NCI-H2196 (cell line): Measurements from ENCODE around the gene DMRTA2.

Experiments
- DNase-seq: peaks from one replicate; lab custom pipeline; 2025; ENCODE audit not compliant: unreplicated experiment; lab: John Stamatoyannopoulos, UW

The DMRTA2 gene

DNA sequence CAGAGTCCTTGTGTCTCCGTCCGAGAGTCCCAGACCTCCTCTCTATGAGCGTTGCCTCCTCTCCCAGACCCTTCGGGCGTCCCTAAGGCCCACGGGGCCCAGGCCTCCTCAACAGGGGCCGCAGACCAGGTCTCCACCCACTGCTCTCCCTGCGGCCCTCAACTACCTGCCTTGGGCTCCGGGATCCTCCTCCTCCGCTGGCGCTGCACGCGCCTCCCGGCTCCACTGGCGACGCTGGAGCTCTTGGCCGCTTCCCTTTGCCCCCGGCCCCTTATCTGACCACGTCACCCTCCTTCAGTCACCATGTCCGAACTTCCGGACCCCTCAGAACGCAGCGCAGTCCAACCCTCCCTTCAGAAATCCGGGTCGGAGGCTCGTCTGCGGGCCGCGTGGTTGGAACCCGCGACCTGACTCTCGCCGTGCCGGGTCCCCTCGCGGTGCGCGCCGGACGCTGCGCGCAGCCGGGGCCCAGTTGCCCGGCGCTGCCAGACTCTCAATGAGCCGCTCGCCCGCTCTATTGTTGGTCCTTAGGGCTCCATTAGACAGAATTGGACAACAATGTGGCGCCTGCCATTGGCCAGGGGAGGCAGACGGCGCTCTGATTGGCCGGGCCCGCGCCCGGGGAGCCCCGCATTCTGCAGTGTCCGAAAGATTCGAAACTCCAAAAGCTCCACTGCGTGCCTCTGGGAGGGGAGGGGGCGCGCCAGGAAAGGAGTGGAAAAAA is at the start of gene DMRTA2:
TSS of gene DMRTA2 (minus strand) at position 498 of the 724 bp plus-strand sequence. CDS start 1,907 bp downstream, outside the sequence.
- DNase-seq: peak; percentile 71

DNA sequence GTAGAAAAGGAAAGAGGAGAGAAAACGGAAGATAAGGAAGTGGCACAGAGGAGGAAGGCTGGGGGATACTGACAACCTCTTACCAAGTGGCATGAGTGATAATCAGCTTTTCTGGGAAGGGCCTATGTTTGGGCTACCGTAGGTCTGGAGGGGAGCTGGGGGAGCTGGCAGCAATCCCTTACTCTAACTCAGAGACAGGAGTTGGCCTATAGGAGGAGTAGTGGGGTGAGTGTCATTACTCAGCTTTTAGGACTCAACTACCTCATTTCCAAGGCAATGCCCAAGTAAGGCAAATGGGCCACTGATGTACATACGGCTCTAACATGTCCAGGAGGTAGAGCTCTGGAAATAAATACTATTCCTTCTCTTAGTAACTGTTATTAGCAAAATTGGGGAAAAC is 48.7 kb upstream of the DMRTA2 start:
- no peak for DNase-seq

DNA sequence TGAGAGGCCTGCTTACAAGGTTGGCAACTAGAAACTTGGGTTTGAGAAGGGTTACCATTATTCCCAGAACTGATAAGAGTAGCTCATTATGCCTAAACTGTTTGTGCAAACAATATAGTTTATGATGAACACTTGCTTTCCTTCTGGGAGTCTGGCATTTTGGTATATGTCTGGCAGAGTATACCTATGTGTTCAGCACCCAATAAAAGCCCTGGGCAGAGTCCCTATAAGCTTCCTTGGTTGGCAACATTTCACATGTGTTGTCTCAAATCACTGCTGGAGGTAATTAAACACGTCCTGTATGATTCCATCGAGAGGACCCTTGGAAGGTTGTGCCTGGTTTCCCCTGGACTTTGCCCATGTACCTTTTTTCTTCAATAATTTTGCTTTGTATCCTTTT is 39.7 kb upstream of the DMRTA2 start:
- DNase-seq: no peak

DNA sequence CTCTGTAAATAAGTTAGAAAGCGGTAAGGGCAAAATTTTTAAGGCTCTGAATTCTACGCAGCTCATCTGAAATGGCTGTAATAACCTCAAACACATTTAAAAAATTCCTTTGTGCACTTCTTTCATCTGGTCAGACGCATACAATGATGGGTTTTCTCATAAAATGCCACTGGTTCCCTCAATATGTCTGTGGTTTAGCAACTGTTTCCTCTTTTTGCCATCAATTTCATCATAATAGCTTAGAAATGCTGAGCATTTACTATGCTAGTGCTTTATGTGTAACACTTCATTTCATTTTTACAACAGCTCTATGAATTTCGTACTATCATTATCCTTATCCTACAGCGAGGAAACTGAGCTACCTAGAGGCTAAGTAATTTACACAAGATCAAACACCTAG is 35.3 kb upstream of the DMRTA2 start:
- no peak for DNase-seq

DNA sequence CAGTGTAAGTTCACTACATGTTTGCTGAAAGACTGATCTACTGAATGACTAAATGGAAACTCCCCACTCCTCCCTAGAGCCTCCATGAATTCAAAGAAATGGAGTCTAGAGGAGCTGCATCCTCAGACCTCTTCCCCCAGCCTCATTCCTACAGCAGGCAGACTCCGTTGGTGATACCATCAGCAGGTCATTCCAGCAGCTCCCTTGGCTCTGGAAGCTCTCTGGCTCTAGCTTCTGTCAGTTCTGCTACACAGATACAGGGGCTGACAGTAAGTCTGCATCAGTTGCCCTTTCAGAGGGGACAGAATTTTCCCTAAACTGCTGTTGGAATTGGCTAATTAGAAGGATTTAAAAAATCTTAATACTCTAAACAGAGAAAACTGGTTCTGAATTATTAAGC is 31.7 kb upstream of the DMRTA2 start:
- no peak for DNase-seq

DNA sequence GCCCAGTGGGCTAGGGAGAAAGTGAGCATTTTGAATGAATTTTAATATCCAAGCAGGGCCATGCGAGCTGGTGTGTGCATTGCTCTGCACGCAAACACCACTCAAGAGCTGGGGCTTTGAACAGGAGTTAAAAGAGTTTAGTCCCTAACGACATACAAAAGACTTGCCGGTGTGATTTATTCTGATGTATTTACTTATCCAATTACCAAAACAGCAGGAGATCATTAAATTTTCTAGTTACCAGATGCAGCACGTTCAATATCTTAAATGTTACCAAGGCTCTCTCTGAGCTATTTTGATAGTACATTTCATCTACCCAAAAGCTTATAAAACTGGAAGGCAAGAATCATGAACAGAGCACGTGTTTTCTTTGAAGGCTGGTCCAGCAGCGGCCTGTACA is 30.0 kb upstream of the DMRTA2 start:
- no peak for DNase-seq

DNA sequence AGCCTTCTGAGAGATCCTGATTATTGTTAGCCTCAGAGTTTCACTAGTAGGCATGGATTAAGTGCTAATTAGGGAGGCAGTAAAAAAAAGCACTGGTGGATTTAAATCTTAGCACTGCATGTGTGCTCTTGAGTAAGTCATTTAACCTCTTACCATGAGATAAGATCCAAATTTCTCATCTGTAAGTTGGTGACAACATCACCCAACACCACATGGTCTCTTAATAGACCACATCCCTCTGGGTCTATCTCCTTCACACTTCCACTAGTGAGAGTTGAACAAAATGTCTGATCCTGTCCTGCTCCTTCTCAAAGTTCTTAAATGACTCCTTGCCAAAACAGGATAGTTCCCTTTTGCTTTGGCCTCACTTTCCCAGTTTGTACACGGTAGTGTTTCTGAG is 29.5 kb upstream of the DMRTA2 start:
- DNase-seq: no peak

DNA sequence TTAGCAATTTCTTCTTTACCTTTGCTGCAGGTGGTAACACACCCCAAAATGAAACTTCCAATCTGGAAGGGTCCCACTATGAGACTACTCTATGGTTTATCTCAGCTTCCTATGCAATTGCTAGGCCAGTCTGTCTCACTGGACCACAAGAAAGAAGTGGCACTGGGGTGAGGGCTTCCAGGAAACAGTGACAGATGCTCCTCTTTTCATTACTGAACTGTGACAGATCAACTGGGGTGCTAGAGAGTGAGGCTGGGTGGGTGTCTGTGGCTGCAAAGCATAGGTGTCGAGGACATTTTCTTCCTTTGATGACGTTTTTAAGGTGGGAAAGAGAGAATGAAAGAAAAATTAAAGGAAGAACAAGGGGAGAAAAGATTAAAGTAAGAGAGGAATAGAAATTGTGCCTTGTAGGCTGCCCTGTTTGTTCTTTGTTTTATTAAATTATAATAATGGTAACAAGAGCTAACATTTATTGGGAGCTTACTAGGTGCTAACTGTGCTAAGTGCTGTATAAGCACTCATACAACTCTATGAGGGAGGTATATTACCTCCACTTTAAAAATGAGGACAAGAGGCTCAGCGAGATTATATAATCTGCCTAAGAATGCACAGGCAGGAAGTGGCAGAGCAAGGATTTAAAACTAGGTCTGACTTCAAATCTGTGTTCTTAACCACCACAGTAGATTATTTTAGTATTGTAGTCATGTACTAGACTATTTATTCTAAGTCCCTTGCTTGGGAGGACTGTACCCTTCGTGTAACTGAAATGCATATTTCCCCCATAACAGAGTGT is 27.8 kb upstream of the DMRTA2 start:
- no peak for DNase-seq

DNA sequence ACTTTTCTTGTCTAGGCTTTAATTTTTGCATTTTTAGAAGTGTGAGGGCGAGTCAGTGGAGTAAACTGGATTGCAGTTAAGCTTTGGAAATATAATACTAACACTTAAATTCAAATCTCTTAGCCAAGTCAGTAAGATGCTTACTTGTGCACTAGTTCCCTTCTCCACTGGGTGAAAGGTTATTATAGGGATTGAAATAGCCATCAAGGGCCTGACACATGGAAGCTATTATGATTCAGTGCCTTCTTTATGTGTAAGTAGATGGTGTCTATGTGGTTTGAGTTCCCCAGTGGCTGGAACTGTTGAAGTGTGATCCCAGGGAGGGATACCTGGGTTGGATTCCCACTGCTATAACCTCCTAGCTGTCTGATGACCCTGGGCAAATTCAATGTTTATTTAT is 24.7 kb upstream of the DMRTA2 start:
- DNase-seq: no peak

DNA sequence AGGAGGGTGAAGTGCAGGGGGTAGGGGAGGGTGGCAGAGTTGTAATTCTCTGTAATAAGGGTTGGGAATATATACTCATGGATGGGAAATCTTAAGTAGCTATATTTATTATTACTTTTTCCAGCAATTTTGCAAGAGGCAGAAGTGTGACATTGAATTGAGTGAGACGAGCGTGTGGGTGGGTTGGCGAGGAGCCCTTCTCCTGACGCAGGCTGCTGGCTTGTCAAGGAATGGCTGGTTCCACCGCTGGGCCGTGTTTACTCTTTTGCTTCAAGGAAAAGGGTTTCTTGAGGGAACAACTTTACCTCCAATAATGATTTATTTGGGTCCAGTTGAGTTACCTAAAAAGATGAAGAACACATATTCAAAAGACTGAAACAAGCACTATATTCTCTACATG is 17.9 kb upstream of the DMRTA2 start:
- DNase-seq: no peak

DNA sequence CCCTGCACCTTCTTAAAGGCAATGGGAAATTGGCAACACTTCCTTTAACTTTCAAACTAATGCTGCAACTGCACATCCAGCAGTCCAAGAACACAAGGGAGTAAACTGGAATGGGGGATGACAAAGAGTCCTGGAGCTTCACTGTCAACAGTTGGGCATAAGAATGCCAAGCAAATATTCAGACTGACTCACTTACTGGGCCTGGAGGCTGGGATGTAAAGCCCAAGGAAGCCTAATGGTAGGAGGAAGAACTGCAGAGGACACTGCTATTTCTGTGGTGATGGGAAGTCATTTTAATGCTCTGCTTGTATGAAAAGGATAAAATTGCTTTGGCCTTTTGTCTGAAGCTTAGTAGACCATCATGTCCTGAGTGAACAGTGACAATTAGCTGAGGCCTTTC is 15.7 kb upstream of the DMRTA2 start:
- DNase-seq: no peak

DNA sequence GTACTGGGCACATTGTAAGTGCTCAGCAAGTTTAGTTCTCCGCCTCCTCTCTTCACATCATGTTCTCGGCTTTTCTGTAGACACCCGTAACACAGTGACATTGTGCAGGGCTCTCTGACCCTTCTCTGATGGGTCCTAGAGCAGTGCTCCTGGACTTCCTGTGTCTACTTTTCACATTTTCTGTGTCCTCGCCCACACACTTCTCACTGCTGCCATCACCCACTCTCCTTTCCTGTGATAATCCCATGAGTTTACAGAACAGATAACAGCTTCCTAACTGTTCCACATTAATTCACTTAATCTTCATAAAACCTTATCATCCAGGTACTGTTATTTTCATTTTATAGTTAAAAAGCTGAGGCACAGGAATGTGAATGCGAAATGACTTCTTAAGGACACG is 13.2 kb upstream of the DMRTA2 start:
- no peak for DNase-seq

DNA sequence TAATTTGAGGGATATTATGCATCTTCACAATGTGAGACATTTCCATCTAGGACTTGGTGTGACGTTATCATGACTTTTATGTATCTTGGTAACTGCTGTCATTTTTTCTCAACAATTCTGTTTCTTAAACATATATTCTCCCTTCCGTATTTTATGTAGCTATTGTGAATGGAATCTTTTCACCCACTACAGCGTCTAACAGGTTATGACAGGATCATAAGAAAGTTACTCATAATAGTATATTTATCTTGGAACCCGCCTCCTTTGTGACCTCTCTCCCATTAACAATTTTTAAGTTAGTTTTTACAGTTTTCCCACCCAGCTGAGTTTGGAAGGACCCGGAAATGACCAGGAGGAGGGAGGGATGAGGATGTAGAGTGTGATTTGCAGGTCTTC is 6.8 kb upstream of the DMRTA2 start:
- no peak for DNase-seq

DNA sequence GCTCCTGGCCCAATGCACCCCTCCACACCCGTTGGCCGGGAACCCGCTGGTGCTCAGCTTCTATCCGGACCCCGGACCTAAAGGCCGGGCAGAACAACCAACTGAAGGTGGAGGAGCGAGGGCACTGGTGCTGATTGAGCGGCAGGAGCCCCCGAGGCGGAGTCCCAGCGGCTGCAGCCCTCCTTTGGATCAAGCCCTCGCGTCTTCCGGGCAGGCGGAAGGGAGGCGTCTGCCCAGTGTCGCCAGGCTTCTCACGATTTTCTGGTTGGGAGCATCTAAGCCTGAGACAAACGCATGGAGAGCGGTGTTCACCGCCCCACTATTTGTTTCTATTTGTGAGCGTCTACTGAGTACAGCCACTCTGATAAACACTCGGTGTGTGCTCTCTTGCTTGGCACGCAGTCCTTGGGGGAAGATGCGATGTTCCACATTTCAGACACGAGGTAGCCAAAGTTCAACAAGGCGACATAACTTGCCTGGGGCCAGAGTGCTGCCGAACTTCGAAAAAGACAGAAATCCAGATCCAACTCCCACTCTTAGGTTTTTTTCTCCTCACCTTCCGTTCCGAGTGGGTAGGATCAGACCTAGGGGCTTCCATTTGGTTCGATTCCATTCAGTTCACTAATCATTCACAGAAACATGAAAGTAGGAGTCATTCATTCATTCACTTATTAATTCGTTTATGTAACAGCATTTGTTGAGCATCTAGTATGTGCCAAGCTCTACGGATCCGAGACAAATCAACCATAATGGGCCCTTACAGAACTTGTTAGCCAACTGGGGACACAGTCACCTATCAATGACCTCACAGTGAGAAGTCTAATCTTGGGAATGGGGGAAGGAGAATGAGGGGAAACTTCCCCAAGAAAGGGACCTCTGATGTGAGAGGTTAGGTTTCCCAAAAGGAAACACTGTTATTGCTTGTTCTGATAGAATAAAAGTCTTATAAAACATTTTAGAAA is 4.9 kb upstream of the DMRTA2 start:
- DNase-seq: no peak

DNA sequence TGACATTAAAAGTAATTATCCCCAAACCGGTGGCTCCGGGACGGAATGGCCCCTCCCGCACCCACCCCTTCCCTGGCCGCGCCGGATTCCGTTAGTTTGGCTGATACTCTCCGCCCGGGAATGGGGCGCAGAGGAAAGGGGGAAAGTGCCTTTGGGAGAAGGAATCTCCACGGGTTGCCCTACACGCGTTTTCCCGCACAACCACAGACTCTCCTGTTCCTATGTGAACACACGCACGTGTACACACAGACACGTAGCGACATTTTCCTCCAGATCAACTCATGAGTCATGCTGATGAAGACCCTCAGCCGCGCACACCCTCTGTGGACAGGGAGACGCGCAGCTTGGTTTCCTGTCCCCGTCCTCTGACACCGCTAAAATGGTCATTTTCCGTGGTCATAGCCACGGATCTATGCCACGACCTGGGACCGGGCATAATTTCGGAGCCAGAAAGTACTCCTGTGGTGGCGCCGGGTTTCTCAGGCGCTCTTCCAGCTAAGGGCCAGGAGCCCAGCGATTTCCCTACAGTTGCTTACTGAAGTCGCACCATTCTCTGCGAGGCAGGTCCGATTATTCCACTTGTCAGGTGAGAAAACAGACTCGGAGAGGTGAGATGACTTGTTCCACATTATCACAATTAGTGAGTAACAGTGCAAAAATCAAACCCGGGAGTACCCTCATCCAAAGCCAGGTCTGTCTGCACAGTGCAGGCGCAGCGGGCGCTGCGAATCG is 4.0 kb upstream of the DMRTA2 start:
- no peak for DNase-seq

DNA sequence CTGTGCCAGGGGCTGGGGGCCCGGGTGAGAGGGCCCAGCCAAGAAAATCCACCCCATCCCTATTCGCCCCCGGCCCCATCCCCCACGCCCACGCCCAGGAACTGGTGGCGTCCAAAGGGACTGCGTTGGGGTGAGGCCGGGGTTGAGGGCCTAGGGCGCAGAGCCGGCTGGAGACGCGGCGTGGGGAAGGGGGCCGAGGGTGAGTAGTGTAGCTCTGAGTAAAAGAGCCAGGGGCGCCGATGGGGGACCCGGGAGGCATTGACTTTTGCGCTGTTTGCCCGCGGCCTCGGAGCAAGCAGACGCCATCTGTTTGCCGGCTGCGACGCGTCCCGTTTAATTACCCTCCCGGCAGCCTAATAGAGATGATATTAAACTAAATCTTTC is 3.5 kb upstream of the DMRTA2 start:
- no peak for DNase-seq

DNA sequence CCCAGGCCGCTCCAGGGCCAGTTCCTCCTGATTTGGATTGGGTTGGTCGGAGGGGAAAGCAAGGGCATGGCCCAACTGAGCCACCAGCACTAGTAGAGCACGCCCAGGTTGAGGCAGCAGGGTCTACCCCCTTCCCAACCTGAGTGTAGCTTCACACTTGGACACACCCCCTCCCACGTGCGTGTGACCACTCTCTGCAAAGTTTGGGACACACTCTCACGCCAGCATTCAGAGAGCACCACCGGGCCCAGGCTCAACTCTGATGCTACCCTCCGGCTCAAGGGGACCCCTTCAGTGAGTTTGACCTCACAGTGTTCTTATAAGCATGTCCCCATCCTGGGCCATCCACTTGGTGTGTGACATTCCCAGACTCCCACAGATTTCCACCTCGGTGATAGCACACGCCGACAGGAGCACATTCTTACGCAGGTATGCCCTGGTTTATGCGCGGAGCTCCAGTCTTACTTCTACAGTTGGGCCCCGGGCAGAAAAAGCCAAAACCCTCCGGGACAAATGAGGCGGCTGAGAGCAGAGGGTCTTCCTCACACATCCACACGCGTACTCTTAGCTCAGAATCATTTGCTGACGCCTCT is 3.0 kb upstream of the DMRTA2 start:
- DNase-seq: no peak

DNA sequence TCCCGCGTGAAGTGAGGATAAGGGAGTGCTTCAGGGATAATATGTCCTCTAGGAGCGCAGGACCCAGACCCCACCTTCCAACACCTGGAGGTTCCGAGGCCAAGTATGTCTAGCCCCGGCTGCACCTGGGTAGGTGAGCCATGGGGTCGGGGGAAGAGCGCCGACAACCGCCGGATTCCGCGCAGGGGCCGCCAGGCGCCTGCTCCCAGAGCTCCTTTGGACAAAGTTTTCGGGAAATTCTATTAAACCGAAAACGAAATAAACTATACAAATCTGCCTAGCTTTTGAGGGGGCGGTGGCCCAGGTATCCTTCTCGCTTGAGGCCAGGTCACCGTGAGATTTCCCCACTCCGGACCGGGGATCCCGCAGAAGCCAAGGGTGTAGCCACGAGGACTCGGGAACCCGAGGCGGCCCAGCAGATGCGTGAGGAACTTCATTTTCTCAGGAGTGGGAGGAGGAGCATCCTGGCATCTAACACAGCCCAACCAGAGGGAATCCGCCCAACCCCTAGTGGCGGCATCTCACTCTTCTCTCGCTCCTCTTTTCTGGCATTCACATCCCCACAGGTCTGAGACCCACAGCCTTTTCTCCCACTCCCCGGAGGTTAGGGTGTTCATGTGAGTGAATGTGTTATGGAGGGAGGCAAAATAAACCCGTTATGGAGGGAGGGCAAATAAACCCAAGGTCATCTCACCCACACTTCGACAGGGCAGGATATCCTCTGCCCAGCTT is 2.3 kb upstream of the DMRTA2 start:
- DNase-seq: no peak

DNA sequence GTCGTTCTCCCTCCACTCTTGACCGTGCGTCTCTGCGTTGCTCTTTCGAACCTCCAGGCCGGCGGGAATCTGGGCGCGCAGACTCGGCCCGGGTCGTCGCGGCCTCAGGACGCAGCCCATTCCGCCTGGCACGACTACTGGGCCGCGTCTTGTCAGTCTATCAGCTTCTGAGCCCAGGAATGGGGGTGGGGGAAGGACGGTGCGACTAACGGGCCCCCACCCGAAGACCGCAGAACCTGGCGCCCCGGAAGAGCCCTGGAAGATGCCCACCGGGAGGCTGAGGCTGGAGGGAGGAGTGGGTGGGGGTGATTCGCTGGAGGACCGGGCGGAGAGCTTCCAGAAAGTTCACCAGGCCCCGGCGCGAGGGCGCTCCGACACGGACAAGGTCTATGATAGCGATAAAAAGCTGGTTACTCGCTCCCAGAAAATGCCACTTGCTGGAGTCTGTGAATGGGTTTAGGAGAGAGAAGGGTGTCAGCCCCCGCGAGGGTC is 1.7 kb upstream of the DMRTA2 start:
- DNase-seq: no peak
